GM18907 (cell line): ENCODE data around the gene SOX13.

ENCODE experiments used
- ATAC-seq: cut with Tn5 transposase; IDR thresholded peaks from one replicate; pipeline ENCODE4 v1.9.1; 2021; ENCODE audit warnings: mild to moderate bottlenecking, moderate library complexity; ENCODE audit not compliant: unreplicated experiment

The SOX13 gene

GRCh38 chr1:204104331-204105130, 31.6 kb downstream of the SOX13 start:
- ATAC-seq: no peak

DNA sequence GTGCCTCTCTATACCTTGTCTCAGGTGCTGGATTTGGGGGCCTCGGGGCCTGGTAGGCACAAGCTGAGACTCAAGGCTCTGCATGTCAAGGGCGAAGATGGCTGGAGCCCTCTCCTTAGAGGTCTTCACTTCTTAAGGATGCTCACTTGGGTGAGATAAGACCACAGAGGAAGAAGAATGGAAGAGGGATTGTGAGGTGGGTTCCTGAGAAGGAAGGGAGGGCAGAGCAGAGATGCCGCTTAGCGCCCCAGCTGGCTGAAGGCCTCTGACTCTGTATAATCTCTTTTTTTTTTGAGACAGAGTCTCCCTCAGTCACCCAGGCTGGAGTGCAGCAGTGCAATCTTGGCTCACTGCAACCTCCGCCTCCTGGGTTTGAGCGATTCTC, 32.2 kb downstream of the SOX13 start:
- no peak for ATAC-seq

DNA sequence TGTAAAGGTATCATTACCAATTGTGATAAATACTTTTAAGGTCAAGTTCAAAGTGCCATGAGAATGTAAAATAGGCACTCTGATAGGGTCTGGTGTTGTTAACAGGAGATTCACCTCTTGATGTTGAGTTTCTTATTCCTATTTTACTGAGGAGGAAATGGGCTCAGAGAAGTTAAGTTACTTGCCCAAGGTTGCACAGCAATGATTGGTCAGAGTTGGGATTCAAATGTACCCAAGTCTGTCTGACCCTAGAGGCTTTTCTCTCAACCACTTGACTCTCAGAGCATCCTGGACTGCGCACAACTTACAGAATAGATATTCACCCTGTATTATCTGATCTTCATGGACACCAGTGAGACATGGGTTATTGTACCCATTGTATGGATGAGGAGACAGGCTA, 33.9 kb downstream of the SOX13 start:
- no peak for ATAC-seq

DNA sequence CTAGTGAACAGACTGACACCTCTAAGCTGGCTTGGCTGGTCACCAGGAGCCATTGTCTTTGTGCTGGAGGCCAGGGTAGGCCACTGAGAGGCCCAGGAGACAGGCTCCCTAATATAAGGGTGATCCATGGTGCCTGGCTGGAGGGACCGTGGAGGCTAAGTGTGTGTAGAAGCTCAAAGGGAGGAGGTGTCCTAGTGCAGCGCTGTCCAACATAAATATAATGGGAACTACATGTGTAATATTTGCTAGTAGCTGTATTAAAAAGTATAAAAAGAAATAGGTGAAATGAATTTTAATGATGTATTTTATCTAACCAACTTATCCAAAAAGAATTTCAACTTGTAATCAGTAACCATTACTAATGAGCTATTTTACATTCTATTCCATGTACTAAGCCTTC, 35.0 kb downstream of the SOX13 start:
- ATAC-seq: no peak

- ATAC-seq: no peak
These were observed 35.6 kb downstream of the SOX13 start for GRCh38 chr1:204108312-204109141.

GRCh38 chr1:204110894-204111633, 38.1 kb downstream of the SOX13 start:
- no peak for ATAC-seq

GRCh38 chr1:204112876-204113730, 40.2 kb downstream of the SOX13 start:
- no peak for ATAC-seq

- ATAC-seq: no peak
These were observed 41.0 kb downstream of the SOX13 start for GRCh38 chr1:204113896-204114295.

DNA sequence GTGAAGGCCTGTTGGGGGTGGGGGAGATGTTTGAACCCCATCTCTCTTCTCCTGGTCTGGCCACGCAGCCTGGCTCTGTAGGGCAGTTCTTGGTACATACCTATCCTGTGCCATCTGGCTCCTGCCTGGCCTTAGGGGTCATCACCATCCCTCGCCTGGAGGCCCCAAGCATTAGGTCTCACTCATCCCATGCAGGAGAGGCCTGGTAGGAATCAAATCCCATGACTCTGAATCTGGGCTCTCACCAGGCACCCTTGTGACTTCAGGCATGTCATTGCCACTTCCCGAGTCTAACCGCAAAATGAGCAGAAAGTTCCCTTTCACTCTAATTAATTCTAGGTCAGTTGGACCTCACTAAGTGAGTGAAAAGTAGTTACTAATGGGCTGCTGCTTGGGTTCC, 41.7 kb downstream of the SOX13 start:
- ATAC-seq: no peak

- no peak for ATAC-seq
These were observed 42.2 kb downstream of the SOX13 start for GRCh38 chr1:204115116-204115515.

GRCh38 chr1:204116539-204116938, 43.6 kb downstream of the SOX13 start:
- no peak for ATAC-seq

GRCh38 chr1:204121840-204122555, 49.1 kb downstream of the SOX13 start:
- ATAC-seq: no peak

DNA sequence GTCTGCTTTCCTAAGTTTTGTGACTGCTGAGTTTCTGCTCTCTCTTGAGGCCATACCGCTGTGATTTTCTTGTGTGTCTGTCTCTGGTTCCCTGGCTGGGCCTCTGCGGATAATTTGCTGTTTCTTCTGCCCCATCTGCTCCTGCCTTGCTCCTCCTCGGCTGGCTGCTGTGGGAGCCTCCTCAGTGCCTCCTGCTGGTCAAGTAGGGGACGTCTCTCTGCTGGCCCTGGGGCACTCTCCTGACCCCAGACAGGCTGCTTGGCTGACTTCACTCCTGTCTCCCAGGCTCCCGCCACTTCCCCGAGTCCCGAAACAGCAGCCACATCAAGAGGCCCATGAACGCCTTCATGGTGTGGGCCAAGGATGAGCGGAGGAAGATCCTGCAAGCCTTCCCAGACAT, 50.5 kb downstream of the SOX13 start:
- no peak for ATAC-seq

GRCh38 chr1:204124639-204125038, 51.7 kb downstream of the SOX13 start:
- no peak for ATAC-seq

- ATAC-seq: no peak
These were observed 52.9 kb downstream of the SOX13 start for GRCh38 chr1:204125759-204126351.

DNA sequence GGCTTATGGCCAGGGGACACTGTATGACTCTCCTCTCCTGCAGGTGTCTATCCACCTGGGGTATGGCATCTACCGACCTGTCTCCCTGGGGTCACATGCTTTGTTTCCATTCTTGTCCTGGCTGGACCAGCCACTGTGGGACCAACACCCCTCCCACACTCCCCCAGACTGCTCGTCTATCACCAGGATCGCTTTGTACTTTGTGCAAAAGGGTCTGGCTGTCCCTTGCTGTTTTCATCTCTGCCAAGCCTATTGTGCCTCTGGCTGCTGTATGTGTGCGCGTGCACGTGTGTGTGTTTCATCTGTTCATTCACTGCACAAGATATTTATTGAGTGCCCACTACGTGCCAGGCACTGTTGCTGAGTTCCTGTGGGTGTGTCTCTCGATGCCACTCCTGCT, 53.5 kb downstream of the SOX13 start:
- no peak for ATAC-seq

DNA sequence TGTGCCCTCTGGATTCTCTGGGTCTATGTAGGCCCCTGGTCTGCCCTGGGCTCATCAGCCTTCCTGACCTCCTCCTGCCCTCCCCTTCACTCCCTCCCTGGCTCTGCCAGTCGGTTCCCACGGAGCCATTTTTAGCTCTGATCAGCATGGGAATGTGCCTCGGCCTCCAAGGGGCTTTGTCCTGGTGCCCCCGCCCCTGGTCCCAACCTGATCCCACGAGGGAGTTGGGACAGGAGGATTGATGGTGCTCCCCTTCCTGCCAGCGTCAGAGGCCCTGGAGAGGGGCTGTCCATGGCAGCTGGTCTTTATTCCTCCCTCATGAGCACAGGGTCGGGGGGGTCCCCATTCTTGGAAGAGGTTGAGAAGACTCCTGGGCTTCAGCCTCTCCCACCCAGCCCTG, 54.0 kb downstream of the SOX13 start:
- ATAC-seq: no peak

GRCh38 chr1:204127597-204128242, 54.8 kb downstream of the SOX13 start:
- no peak for ATAC-seq

DNA sequence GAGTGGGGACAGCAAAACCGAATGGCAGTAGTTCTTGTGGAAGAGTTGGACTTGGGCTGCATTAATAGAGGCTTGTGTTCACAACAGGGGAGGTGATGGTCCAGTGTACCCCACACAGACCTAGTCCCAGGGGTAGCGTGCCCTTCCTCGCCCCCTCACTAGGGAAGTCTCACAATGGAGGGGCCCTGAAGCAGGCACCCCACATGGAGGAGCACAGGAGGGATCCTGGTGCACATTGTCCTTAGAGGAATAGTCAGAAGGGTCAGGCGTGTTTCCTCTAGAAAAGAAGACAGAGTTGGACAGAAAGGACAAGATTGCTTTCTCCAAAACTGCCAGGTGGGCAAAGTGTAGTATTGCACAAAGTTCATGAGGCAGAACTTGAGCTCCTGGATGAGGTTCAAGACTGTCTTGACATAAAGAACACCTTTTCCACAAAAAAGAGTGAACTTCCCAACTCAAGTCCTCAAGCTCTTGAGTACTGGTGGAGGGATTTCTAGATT, 55.6 kb downstream of the SOX13 start:
- ATAC-seq: no peak
